ENCODE measurements around the gene PLEKHB1. TPM values are rescaled to one million over a fixed set of nuclear protein-coding genes. Genes with fewer than 3 reads are reported as not detected.

Gene PLEKHB1
- total RNA-seq, 1 experiment from 2014 or later, result 6.6 TPM

GRCh38 chr11:73641668-73642067, 4.7 kb upstream of the PLEKHB1 start:
- BruUV-seq (replicated peaks), result no TSS peak
- ChIA-PET POLR2A (no interaction called here), CTCF (interaction anchor here (1.0 kb wide), 1 partner anchor 19 kb away, joined by 4 read pairs; no protein-coding TSS in a partner anchor)

GRCh38 chr11:73645121-73645969, 1.0 kb upstream of the PLEKHB1 start:
- H3K4me3 ChIP-seq (ENCODE audit: low read depth in 2 of 2, low read length in 2 of 2), result no peak overlapping the region
- no peaks in the 10 kb centered on the region for H3K27me3 ChIP-seq (ENCODE audit: control insufficient read depth, insufficient read depth, low read length)
- no TSS peak for BruUV-seq (replicated peaks)
- TF ChIP-seq CTCF (IDR thresholded peaks at IDR 0.05) (no peak), SIN3A (IDR thresholded peaks at IDR 0.05; ENCODE audit: borderline replicate concordance, insufficient read depth, low read depth, low read length) (no peak), TCF7L2 (IDR thresholded peaks at IDR 0.05; ENCODE audit: low read depth, low read length) (no peak), POLR2AphosphoS5 (IDR thresholded peaks at IDR 0.05; ENCODE audit: low read depth, low read length) (no peak), REST (IDR thresholded peaks at IDR 0.05; ENCODE audit: insufficient read depth in 1 of 2, low read depth in 2 of 2, low read length in 1 of 2) (no peak)
- ChIA-PET CTCF (interaction anchor here (0.5 to 0.6 kb wide), 2 partner anchors 11 to 1046 kb away, joined by 4 to 11 read pairs; no protein-coding TSS in a partner anchor), POLR2A (no interaction called here)
- ATAC-seq, result no peak
- H3K36me3 ChIP-seq (ENCODE audit: control insufficient read depth, insufficient read depth, low read length), result no peaks in the 10 kb centered on the region
- in situ Hi-C loops (cut with HindIII; ENCODE audit: low pct_unique_long_range_greater_than_20kb, low sequenced_read_pairs) (no loop called here), intact Hi-C loops (cut with micrococcal nuclease; ENCODE audit: unreplicated experiment) (no loop called here)
- DNase-seq (ENCODE audit: low read depth, low spot score), result no peak
- no peaks in the 10 kb centered on the region for H3K4me1 ChIP-seq (ENCODE audit: control insufficient read depth, insufficient read depth, low read length)
- H3K27ac ChIP-seq (ENCODE audit: low read length), result no peak overlapping the region
- H3K9me3 ChIP-seq (ENCODE audit: control insufficient read depth, insufficient read depth, low read depth, low read length), result no peaks in the 10 kb centered on the region

More at GRCh38 chr11:73641668-73642067, 4.7 kb upstream of the PLEKHB1 start:
- intact Hi-C loops (cut with micrococcal nuclease; ENCODE audit: unreplicated experiment) (no loop called here), in situ Hi-C loops (cut with HindIII; ENCODE audit: low pct_unique_long_range_greater_than_20kb, low sequenced_read_pairs) (no loop called here)
- Histone ChIP-seq H3K36me3 (ENCODE audit: control insufficient read depth, insufficient read depth, low read length) (no peaks in the 10 kb centered on the region), H3K9me3 (ENCODE audit: control insufficient read depth, insufficient read depth, low read depth, low read length) (no peaks in the 10 kb centered on the region), H3K4me3 (ENCODE audit: low read depth in 2 of 2, low read length in 2 of 2) (no peak overlapping the region), H3K4me1 (ENCODE audit: control insufficient read depth, insufficient read depth, low read length) (no peaks in the 10 kb centered on the region), H3K27me3 (ENCODE audit: control insufficient read depth, insufficient read depth, low read length) (no peaks in the 10 kb centered on the region), H3K27ac (ENCODE audit: low read length) (no peak overlapping the region)
- ATAC-seq (no peak), DNase-seq (ENCODE audit: low read depth, low spot score) (no peak)
- TF ChIP-seq TCF7L2 (IDR thresholded peaks at IDR 0.05; ENCODE audit: low read depth, low read length) (no peak), REST (IDR thresholded peaks at IDR 0.05; ENCODE audit: insufficient read depth in 1 of 2, low read depth in 2 of 2, low read length in 1 of 2) (no peak), POLR2AphosphoS5 (IDR thresholded peaks at IDR 0.05; ENCODE audit: low read depth, low read length) (no peak), SIN3A (IDR thresholded peaks at IDR 0.05; ENCODE audit: borderline replicate concordance, insufficient read depth, low read depth, low read length) (no peak), CTCF (IDR thresholded peaks at IDR 0.05) (no peak)
